HEK293T (cell line): Measurements from ENCODE around the gene RBFOX2.

Experiments
- ARNT ChIP-seq: fragments of 450-650 bp; IDR thresholded peaks from 2 replicates; pipeline ENCODE4 v1.6.1; 2017; ENCODE audit warnings: mild to moderate bottlenecking
- BHLHE40 ChIP-seq: fragments of 450-650 bp; IDR thresholded peaks from 2 replicates; pipeline ENCODE4 v1.6.1; 2016; ENCODE audit warnings: mild to moderate bottlenecking, moderate library complexity, borderline replicate concordance
- CTBP1 ChIP-seq: fragments of 450-650 bp; IDR thresholded peaks from 2 replicates; pipeline ENCODE4 v1.6.1; 2016; ENCODE audit warnings: borderline replicate concordance
- ELF4 ChIP-seq: fragments of 450-650 bp; IDR thresholded peaks from 2 replicates; pipeline ENCODE4 v1.6.1; 2017; ENCODE audit warnings: antibody characterized with exemption
- FOXK2 ChIP-seq: fragments of 450-650 bp; IDR thresholded peaks from 2 replicates; pipeline ENCODE4 v1.6.1; 2016; ENCODE audit warnings: mild to moderate bottlenecking
- FOXM1 ChIP-seq: fragments of 450-650 bp; IDR thresholded peaks from 2 replicates; pipeline ENCODE4 v1.6.1; 2017; ENCODE audit warnings: mild to moderate bottlenecking, borderline replicate concordance
- HDGF ChIP-seq: fragments of 450-650 bp; IDR thresholded peaks from 2 replicates; pipeline ENCODE4 v1.6.1; 2017; ENCODE audit warnings: antibody characterized with exemption, borderline replicate concordance
- NFRKB ChIP-seq: fragments of 450-650 bp; IDR thresholded peaks from 2 replicates; pipeline ENCODE4 v1.6.1; 2016; ENCODE audit warnings: mild to moderate bottlenecking, moderate library complexity
- SUZ12 ChIP-seq: fragments of 450-650 bp; IDR thresholded peaks from 2 replicates; pipeline ENCODE4 v1.6.1; 2016; ENCODE audit warnings: mild to moderate bottlenecking
- TARDBP ChIP-seq: fragments of 450-650 bp; IDR thresholded peaks from 2 replicates; pipeline ENCODE4 v1.6.1; 2016
- TF ChIP-seq, protein P1 (sequence below): fragments of 450-650 bp; IDR thresholded peaks from 2 replicates; pipeline ENCODE4 v1.6.1; 2016

DNA sequence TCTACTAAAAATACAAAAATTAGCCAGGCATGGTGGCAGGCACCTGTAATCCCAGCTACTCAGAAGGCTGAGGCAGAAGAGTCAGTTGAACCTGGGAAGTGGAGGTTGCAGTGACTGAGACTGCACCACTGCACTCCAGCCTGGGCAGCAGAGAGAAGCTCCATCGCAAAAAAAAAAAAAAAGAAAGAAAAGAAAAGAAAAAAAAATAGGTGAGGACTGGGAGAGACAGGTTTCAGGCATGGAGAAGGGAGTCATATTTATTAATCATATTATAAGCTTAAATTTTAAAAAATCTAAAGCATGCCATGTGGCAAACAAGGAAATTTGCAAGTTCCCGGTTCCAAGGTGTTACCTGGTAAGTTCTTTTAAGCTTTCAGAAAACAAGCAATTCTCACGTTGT, 311.1 kb downstream of the RBFOX2 start, which contains the start of gene APOL5:
- TF ChIP-seq ELF4 (no peak), FOXK2 (no peak), SUZ12 (no peak), BHLHE40 (no peak), NFRKB (no peak), FOXM1 (no peak), HDGF (no peak), ARNT (no peak), CTBP1 (no peak), TARDBP (no peak)
- TF ChIP-seq, protein P1, sequence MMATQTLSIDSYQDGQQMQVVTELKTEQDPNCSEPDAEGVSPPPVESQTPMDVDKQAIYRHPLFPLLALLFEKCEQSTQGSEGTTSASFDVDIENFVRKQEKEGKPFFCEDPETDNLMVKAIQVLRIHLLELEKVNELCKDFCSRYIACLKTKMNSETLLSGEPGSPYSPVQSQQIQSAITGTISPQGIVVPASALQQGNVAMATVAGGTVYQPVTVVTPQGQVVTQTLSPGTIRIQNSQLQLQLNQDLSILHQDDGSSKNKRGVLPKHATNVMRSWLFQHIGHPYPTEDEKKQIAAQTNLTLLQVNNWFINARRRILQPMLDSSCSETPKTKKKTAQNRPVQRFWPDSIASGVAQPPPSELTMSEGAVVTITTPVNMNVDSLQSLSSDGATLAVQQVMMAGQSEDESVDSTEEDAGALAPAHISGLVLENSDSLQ, result no peak
